ENCODE data around the gene TMTC4. TPM values are rescaled to one million over a fixed set of nuclear protein-coding genes. Genes with fewer than 3 reads are reported as not detected.

TMTC4 gene
- total RNA-seq, 1 experiment from 2014 or later, result 45.4 TPM

- no peaks in the 10 kb centered on the region for H3K9me3 Mint-ChIP-seq (ENCODE audit: unreplicated experiment)
- POLR2A ChIA-PET, result no interaction called here
- intact Hi-C loops (cut with micrococcal nuclease; ENCODE audit: unreplicated experiment), result loop anchor here (2.0 kb wide), 1 partner anchor 16 kb away; no protein-coding TSS in a partner anchor
- DNase-seq, result peak; percentile 79 to 92
- H3K27me3 Mint-ChIP-seq (ENCODE audit: insufficient read depth, unreplicated experiment), result no peaks in the 10 kb centered on the region
- no peaks in the 10 kb centered on the region for H3K27me3 ChIP-seq (replicated peaks; ENCODE audit: control insufficient read depth, insufficient read depth, low read length)
- peaks cover 5% of the 10 kb centered on the region for H3K36me3 Mint-ChIP-seq (ENCODE audit: insufficient read depth, unreplicated experiment)
- BruUV-seq (replicated peaks), result no TSS peak
- H3K4me3 Mint-ChIP-seq (ENCODE audit: unreplicated experiment), result peak within 1 kb of the TSS; percentile 83
- peak; percentile 45 to 75 for TF ChIP-seq CTCF (IDR thresholded peaks at IDR 0.05; ENCODE audit: insufficient read depth in 1 of 2, low read depth in 1 of 2, low read length in 1 of 2, severe bottlenecking in 1 of 2, unreplicated experiment in 1 of 2)
- CTCF ChIA-PET, result interaction anchor here (0.8 to 1.0 kb wide), 2 partner anchors 16 kb away, joined by 4 read pairs; no protein-coding TSS in a partner anchor
- H3K4me3 ChIP-seq (ENCODE audit: low read depth, low read length), result peak within 1 kb of the TSS; percentile 72
- H3K36me3 ChIP-seq (ENCODE audit: control insufficient read depth, insufficient read depth, low read length), result no peaks in the 10 kb centered on the region
- H3K4me1 Mint-ChIP-seq (ENCODE audit: low read depth, unreplicated experiment), result peaks cover 7% of the 10 kb centered on the region
- H3K27ac Mint-ChIP-seq (ENCODE audit: unreplicated experiment), result peak within 1 kb of the TSS; percentile 85
- no peaks in the 10 kb centered on the region for H3K9me3 ChIP-seq
- 0 out of 2 replicates have a peak, but pooled peaks cover 10% of the 10 kb centered on the region for H3K4me1 ChIP-seq
Measured at GRCh38 chr13:100588331-100589177, 86.0 kb downstream of the TMTC4 start, which contains the start of gene GGACT. TSS of gene GGACT (minus strand) at chr13:100588789. CDS start at chr13:100532591, 56,198 bp downstream.

GRCh38 chr13:100584896-100585295, 89.7 kb downstream of the TMTC4 start:
- no peaks in the 10 kb centered on the region for H3K4me1 Mint-ChIP-seq (ENCODE audit: low read depth, unreplicated experiment)
- Histone ChIP-seq H3K4me3 (ENCODE audit: low read depth, low read length) (no peak overlapping the region), H3K9me3 (no peaks in the 10 kb centered on the region), H3K4me1 (0 out of 2 replicates have a peak, but pooled peaks cover 10% of the 10 kb centered on the region), H3K27me3 (replicated peaks; ENCODE audit: control insufficient read depth, insufficient read depth, low read length) (no peaks in the 10 kb centered on the region), H3K36me3 (ENCODE audit: control insufficient read depth, insufficient read depth, low read length) (no peaks in the 10 kb centered on the region)
- BruUV-seq (replicated peaks), result no TSS peak
- intact Hi-C loops (cut with micrococcal nuclease; ENCODE audit: unreplicated experiment), result no loop called here
- no peaks in the 10 kb centered on the region for H3K9me3 Mint-ChIP-seq (ENCODE audit: unreplicated experiment)
- no peak overlapping the region for H3K27ac Mint-ChIP-seq (ENCODE audit: unreplicated experiment)
- H3K36me3 Mint-ChIP-seq (ENCODE audit: insufficient read depth, unreplicated experiment), result peaks cover 5% of the 10 kb centered on the region
- DNase-seq, result no peak
- CTCF ChIA-PET, result no interaction called here
- POLR2A ChIA-PET, result no interaction called here
- TF ChIP-seq CTCF (IDR thresholded peaks at IDR 0.05; ENCODE audit: insufficient read depth in 1 of 2, low read depth in 1 of 2, low read length in 1 of 2, severe bottlenecking in 1 of 2, unreplicated experiment in 1 of 2), result no peak
- H3K4me3 Mint-ChIP-seq (ENCODE audit: unreplicated experiment), result no peak overlapping the region
- no peaks in the 10 kb centered on the region for H3K27me3 Mint-ChIP-seq (ENCODE audit: insufficient read depth, unreplicated experiment)

GRCh38 chr13:100581504-100581903, 93.1 kb downstream of the TMTC4 start:
- Histone ChIP-seq H3K9me3 (no peaks in the 10 kb centered on the region), H3K4me3 (ENCODE audit: low read depth, low read length) (no peak overlapping the region), H3K4me1 (no peaks in the 10 kb centered on the region), H3K27me3 (replicated peaks; ENCODE audit: control insufficient read depth, insufficient read depth, low read length) (no peaks in the 10 kb centered on the region), H3K36me3 (ENCODE audit: control insufficient read depth, insufficient read depth, low read length) (no peaks in the 10 kb centered on the region)
- Mint-ChIP-seq H3K4me3 (ENCODE audit: unreplicated experiment) (no peak overlapping the region), H3K4me1 (ENCODE audit: low read depth, unreplicated experiment) (no peaks in the 10 kb centered on the region), H3K9me3 (ENCODE audit: unreplicated experiment) (no peaks in the 10 kb centered on the region), H3K27me3 (ENCODE audit: insufficient read depth, unreplicated experiment) (no peaks in the 10 kb centered on the region), H3K36me3 (ENCODE audit: insufficient read depth, unreplicated experiment) (no peaks in the 10 kb centered on the region), H3K27ac (ENCODE audit: unreplicated experiment) (no peak overlapping the region)
- intact Hi-C loops (cut with micrococcal nuclease; ENCODE audit: unreplicated experiment), result no loop called here
- DNase-seq, result no peak
- POLR2A ChIA-PET, result no interaction called here
- CTCF ChIA-PET, result no interaction called here
- BruUV-seq (replicated peaks), result no TSS peak
- TF ChIP-seq CTCF (IDR thresholded peaks at IDR 0.05; ENCODE audit: insufficient read depth in 1 of 2, low read depth in 1 of 2, low read length in 1 of 2, severe bottlenecking in 1 of 2, unreplicated experiment in 1 of 2), result no peak

Data from Caco-2 (cell line).